SK-N-SH treated with all-trans-retinoic acid at 6 μM for 48 hours (cell line): ENCODE data around the gene MOB1A.

Experiments
- ATAC-seq: fragments of 200-7000 bp; cut with Tn5 transposase; 3 replicates; pipeline ENCODE4 v1.9.1; 2020; ENCODE audit warnings: mild to moderate bottlenecking, moderate library complexity
- BACH2 ChIP-seq: fragments of 250-450 bp; sonication (Bioruptor Pico); IDR thresholded peaks from 2 replicates; pipeline ENCODE4 v1.9.0; 2021; ENCODE audit warnings: mild to moderate bottlenecking, borderline replicate concordance
- CREB5 ChIP-seq: fragments of 250-450 bp; sonication (Bioruptor Pico); IDR thresholded peaks from 2 replicates; pipeline ENCODE4 v1.5.1; 2020; ENCODE audit warnings: low read depth, mild to moderate bottlenecking, moderate library complexity
- CSDC2 ChIP-seq: fragments of 250-450 bp; sonication (Bioruptor Pico); IDR thresholded peaks from 2 replicates; pipeline ENCODE4 v1.5.0; 2020; ENCODE audit warnings: mild to moderate bottlenecking, moderate library complexity
- CSRNP3 ChIP-seq: fragments of 250-450 bp; sonication (Bioruptor Pico); IDR thresholded peaks from 2 replicates; pipeline ENCODE4 v1.5.1; 2021; ENCODE audit warnings: mild to moderate bottlenecking, moderate library complexity
- ESRRG ChIP-seq: fragments of 250-450 bp; sonication (Bioruptor Pico); IDR thresholded peaks from 2 replicates; pipeline ENCODE4 v1.6.1; 2021; ENCODE audit warnings: mild to moderate bottlenecking
- GLIS3 ChIP-seq: fragments of 250-450 bp; sonication (Bioruptor Pico); IDR thresholded peaks from 2 replicates; pipeline ENCODE4 v1.5.0; 2020; ENCODE audit warnings: mild to moderate bottlenecking, moderate library complexity
- ISL1 ChIP-seq: fragments of 250-450 bp; sonication (Bioruptor Pico); IDR thresholded peaks from 2 replicates; pipeline ENCODE4 v2.1.2; 2022; ENCODE audit warnings: mild to moderate bottlenecking, moderate library complexity
- OSR1 ChIP-seq: fragments of 250-450 bp; sonication (Bioruptor Pico); IDR thresholded peaks from 2 replicates; pipeline ENCODE4 v1.8.0; 2022; ENCODE audit warnings: moderate library complexity, mild to moderate bottlenecking, inconsistent platforms
- PATZ1 ChIP-seq: fragments of 250-450 bp; sonication (Bioruptor Pico); IDR thresholded peaks from 2 replicates; pipeline ENCODE4 v1.8.0; 2020; ENCODE audit warnings: mild to moderate bottlenecking, moderate library complexity, borderline replicate concordance
- PPARA ChIP-seq: fragments of 250-450 bp; sonication (Bioruptor Pico); IDR thresholded peaks from 2 replicates; pipeline ENCODE4 v1.5.0; 2020; ENCODE audit warnings: mild to moderate bottlenecking, borderline replicate concordance
- RARB ChIP-seq: fragments of 250-450 bp; sonication (Bioruptor Pico); IDR thresholded peaks from 2 replicates; pipeline ENCODE4 v1.8.0; 2021; ENCODE audit warnings: mild to moderate bottlenecking, moderate library complexity
- SNAI2 ChIP-seq: fragments of 250-450 bp; sonication (Bioruptor Pico); IDR thresholded peaks from 2 replicates; pipeline ENCODE4 v1.5.0; 2020; ENCODE audit warnings: mild to moderate bottlenecking, moderate library complexity
- TCF4 ChIP-seq: fragments of 250-450 bp; sonication (Bioruptor Pico); IDR thresholded peaks from 2 replicates; pipeline ENCODE4 v1.8.0; 2021; ENCODE audit warnings: mild to moderate bottlenecking, moderate library complexity, borderline replicate concordance
- ZC3H10 ChIP-seq: fragments of 250-450 bp; sonication (Bioruptor Pico); IDR thresholded peaks from 2 replicates; pipeline ENCODE4 v1.5.1; 2021; ENCODE audit warnings: mild to moderate bottlenecking, moderate library complexity
- ZFP3 ChIP-seq: fragments of 250-450 bp; sonication (Bioruptor Pico); IDR thresholded peaks from 2 replicates; pipeline ENCODE4 v1.5.0; 2020; ENCODE audit warnings: mild to moderate bottlenecking, moderate library complexity
- ZFP30 ChIP-seq: fragments of 450-650 bp; formaldehyde crosslinking; IDR thresholded peaks from 2 replicates; pipeline ENCODE4 v1.5.0; 2022; ENCODE audit warnings: mild to moderate bottlenecking, moderate library complexity
- ZNF565 ChIP-seq: fragments of 450-650 bp; formaldehyde crosslinking; conservative IDR thresholded peaks from 2 replicates; pipeline ENCODE4 v1.5.0; 2020; ENCODE audit warnings: low read depth, mild to moderate bottlenecking, moderate library complexity
- ZNF70 ChIP-seq: fragments of 450-650 bp; formaldehyde crosslinking; IDR thresholded peaks from 2 replicates; pipeline ENCODE4 v1.5.0; 2020; ENCODE audit warnings: mild to moderate bottlenecking, moderate library complexity
- ZNF8 ChIP-seq: fragments of 450-650 bp; formaldehyde crosslinking; IDR thresholded peaks from 2 replicates; pipeline ENCODE4 v1.5.0; 2020; ENCODE audit warnings: mild to moderate bottlenecking, moderate library complexity
- TF ChIP-seq, protein P1 (sequence below): fragments of 250-450 bp; sonication (Bioruptor Pico); IDR thresholded peaks from 2 replicates; pipeline ENCODE4 v1.5.0; 2020; ENCODE audit warnings: mild to moderate bottlenecking, moderate library complexity
- TF ChIP-seq, protein P2 (sequence below): fragments of 250-450 bp; sonication (Bioruptor Pico); IDR thresholded peaks from 2 replicates; pipeline ENCODE4 v1.8.0; 2021; ENCODE audit warnings: low read depth, mild to moderate bottlenecking, moderate library complexity, borderline replicate concordance

Gene MOB1A

GRCh38 chr2:74111380-74111779, 67.3 kb downstream of the MOB1A start:
- ATAC-seq: no peak
- TF ChIP-seq RARB (no peak), OSR1 (CRISPR knock-in tag) (no peak), ZC3H10 (no peak), TCF4 (CRISPR knock-in tag) (no peak), CSRNP3 (CRISPR knock-in tag) (no peak), ZFP30 (CRISPR knock-in tag) (no peak), ZNF70 (CRISPR knock-in tag) (no peak), CSDC2 (CRISPR knock-in tag) (no peak), PATZ1 (CRISPR knock-in tag) (no peak)

GRCh38 chr2:74110537-74110936, 68.1 kb downstream of the MOB1A start:
- no peak for ATAC-seq
- TF ChIP-seq SNAI2 (CRISPR knock-in tag) (no peak), ZFP30 (CRISPR knock-in tag) (no peak), GLIS3 (CRISPR knock-in tag) (no peak), BACH2 (no peak), ZC3H10 (no peak), CSRNP3 (CRISPR knock-in tag) (no peak), RARB (no peak), ESRRG (CRISPR knock-in tag) (no peak), ZNF70 (CRISPR knock-in tag) (no peak), OSR1 (CRISPR knock-in tag) (no peak), PPARA (CRISPR knock-in tag) (no peak), ISL1 (no peak), ZFP3 (CRISPR knock-in tag) (no peak), CREB5 (CRISPR knock-in tag) (no peak), PATZ1 (CRISPR knock-in tag) (no peak), ZNF565 (no peak), TCF4 (CRISPR knock-in tag) (no peak), ZNF8 (CRISPR knock-in tag) (no peak)
- TF ChIP-seq, protein P1, sequence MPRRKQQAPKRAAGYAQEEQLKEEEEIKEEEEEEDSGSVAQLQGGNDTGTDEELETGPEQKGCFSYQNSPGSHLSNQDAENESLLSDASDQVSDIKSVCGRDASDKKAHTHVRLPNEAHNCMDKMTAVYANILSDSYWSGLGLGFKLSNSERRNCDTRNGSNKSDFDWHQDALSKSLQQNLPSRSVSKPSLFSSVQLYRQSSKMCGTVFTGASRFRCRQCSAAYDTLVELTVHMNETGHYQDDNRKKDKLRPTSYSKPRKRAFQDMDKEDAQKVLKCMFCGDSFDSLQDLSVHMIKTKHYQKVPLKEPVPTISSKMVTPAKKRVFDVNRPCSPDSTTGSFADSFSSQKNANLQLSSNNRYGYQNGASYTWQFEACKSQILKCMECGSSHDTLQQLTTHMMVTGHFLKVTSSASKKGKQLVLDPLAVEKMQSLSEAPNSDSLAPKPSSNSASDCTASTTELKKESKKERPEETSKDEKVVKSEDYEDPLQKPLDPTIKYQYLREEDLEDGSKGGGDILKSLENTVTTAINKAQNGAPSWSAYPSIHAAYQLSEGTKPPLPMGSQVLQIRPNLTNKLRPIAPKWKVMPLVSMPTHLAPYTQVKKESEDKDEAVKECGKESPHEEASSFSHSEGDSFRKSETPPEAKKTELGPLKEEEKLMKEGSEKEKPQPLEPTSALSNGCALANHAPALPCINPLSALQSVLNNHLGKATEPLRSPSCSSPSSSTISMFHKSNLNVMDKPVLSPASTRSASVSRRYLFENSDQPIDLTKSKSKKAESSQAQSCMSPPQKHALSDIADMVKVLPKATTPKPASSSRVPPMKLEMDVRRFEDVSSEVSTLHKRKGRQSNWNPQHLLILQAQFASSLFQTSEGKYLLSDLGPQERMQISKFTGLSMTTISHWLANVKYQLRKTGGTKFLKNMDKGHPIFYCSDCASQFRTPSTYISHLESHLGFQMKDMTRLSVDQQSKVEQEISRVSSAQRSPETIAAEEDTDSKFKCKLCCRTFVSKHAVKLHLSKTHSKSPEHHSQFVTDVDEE (CRISPR knock-in tag): no peak
- TF ChIP-seq, all 23 proteins: peak for 0

DNA sequence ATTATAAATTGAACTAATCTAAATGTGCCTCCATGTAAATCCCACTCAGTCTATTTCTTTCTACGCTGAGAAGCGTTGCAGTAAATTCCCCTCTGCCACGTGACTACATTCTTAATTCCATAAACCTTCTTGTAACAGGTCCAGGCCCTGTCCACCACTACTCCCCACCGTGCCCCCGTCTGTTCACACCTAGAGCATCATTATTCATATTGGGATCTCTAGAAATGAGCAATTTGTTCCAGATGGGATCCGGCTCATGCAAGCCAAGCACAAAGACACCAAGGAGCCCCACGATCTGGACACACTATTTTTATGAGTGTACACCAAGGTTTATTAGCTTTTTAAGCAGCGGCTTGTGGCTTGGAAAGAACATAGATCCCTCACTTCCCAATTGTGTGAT, 69.1 kb downstream of the MOB1A start:
- no peak for ATAC-seq
- TF ChIP-seq CSDC2 (CRISPR knock-in tag) (no peak), ZFP3 (CRISPR knock-in tag) (no peak), RARB (no peak), CSRNP3 (CRISPR knock-in tag) (no peak)
- TF ChIP-seq, protein P2, sequence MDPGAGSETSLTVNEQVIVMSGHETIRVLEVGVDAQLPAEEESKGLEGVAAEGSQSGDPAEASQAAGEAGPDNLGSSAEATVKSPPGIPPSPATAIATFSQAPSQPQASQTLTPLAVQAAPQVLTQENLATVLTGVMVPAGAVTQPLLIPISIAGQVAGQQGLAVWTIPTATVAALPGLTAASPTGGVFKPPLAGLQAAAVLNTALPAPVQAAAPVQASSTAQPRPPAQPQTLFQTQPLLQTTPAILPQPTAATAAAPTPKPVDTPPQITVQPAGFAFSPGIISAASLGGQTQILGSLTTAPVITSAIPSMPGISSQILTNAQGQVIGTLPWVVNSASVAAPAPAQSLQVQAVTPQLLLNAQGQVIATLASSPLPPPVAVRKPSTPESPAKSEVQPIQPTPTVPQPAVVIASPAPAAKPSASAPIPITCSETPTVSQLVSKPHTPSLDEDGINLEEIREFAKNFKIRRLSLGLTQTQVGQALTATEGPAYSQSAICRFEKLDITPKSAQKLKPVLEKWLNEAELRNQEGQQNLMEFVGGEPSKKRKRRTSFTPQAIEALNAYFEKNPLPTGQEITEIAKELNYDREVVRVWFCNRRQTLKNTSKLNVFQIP: no peak
- TF ChIP-seq, protein P1 (CRISPR knock-in tag): no peak
